Endothelial cell of umbilical vein (primary cell): ENCODE results near the gene DMPK. TPM values are rescaled to one million over a fixed set of nuclear protein-coding genes. Genes with fewer than 3 reads are reported as not detected.
A peak's percentile ranks its signal among the peaks of the same experiment; 100 is the strongest.

ENCODE experiments used
- BruUV-seq: library from RNA; stranded (reverse); fragments of 400-500 nt; replicated peaks from 2 replicates; lab custom pipeline; 2021; lab: Mats Ljungman, UMichigan
- CTCF ChIA-PET: fragments of 300-600, 350-600 bp; sonication (Branson Sonifier 250); formaldehyde crosslinking; loops from one replicate; lab custom pipeline; 2021; ENCODE audit warnings: antibody characterized with exemption, inconsistent platforms; lab: Charles Lee
- POLR2A ChIA-PET: fragments of 300-600, 350-600 bp; sonication (Branson Sonifier 250); formaldehyde crosslinking; loops from one replicate; lab custom pipeline; 2021; ENCODE audit warnings: antibody characterized with exemption, inconsistent platforms; lab: Charles Lee
- DNase-seq: peaks from one replicate; pipeline ENCODE4 v3.0.0-alpha.2; 2011; ENCODE audit warnings: low read depth, low spot score
- FAIRE-seq: peaks from 2 replicates; lab custom pipeline; 2011; peaks lifted over from hg19 to GRCh38; lab: Jason Lieb, UNC
- H2AFZ ChIP-seq: 2 replicates; pipeline ENCODE4 v1.6.0; 2012; ENCODE audit warnings: low read depth, low read length, control low read depth, inconsistent platforms
- H3K27ac ChIP-seq: 2 replicates; pipeline ENCODE4 v1.5.1; 2011; ENCODE audit warnings: low read depth, mild to moderate bottlenecking, control low read depth, low read length, moderate library complexity; ENCODE audit not compliant: insufficient read depth
- H3K27me3 ChIP-seq, 2 experiments: 2 replicates each; pipeline versions ENCODE4 v1.6.0 to v1.6.1; 2011; ENCODE audit warnings: low read length in 2 of 2, mixed read lengths in 1 of 2; ENCODE audit not compliant: control insufficient read depth in 2 of 2, insufficient read depth in 2 of 2
- H3K36me3 ChIP-seq, 2 experiments: 2 replicates in 1 of 2; 3 replicates in 1 of 2; pipeline ENCODE4 v1.5.1; 2011; ENCODE audit warnings: low read length in 2 of 2, mild to moderate bottlenecking in 1 of 2, moderate library complexity in 1 of 2; ENCODE audit not compliant: control insufficient read depth in 2 of 2, insufficient read depth in 2 of 2; ENCODE audit errors: extremely low read depth in 1 of 2
- H3K4me1 ChIP-seq: 3 replicates; pipeline ENCODE4 v1.5.1; 2011; ENCODE audit warnings: mild to moderate bottlenecking, low read length; ENCODE audit not compliant: control insufficient read depth, insufficient read depth; ENCODE audit errors: extremely low read depth
- H3K4me2 ChIP-seq: 2 replicates; pipeline ENCODE4 v1.6.1; 2011; ENCODE audit warnings: low read length, control low read depth, mixed read lengths; ENCODE audit not compliant: insufficient read depth
- H3K4me3 ChIP-seq, 3 experiments: fragments of 200-600 bp in 1 of 3; sonication (generic), shearing (Covaris generic) in 1 of 3; replicated peaks in 1 of 3; 2 replicates each; pipeline ENCODE4 v1.5.1; 2011 to 2016; ENCODE audit warnings: control low read depth in 3 of 3, low read length in 3 of 3, mild to moderate bottlenecking in 2 of 3, inconsistent platforms in 1 of 3, low read depth in 1 of 3, moderate library complexity in 1 of 3; ENCODE audit not compliant: insufficient read depth in 1 of 3
- H3K79me2 ChIP-seq: 2 replicates; pipeline ENCODE4 v1.6.0; 2012; ENCODE audit warnings: low read length, inconsistent platforms; ENCODE audit not compliant: control insufficient read depth, insufficient read depth
- H3K9ac ChIP-seq: replicated peaks from 2 replicates; pipeline ENCODE3; 2011; ENCODE audit warnings: low read length, control low read depth; ENCODE audit not compliant: insufficient read depth; ENCODE audit errors: extremely low read depth
- H3K9me1 ChIP-seq: replicated peaks from 3 replicates; pipeline ENCODE4 v1.6.0; 2011; ENCODE audit warnings: mild to moderate bottlenecking, low read length; ENCODE audit not compliant: control insufficient read depth, insufficient read depth; ENCODE audit errors: extremely low read depth
- H3K9me3 ChIP-seq: replicated peaks from 2 replicates; pipeline ENCODE4 v1.5.1; 2012; ENCODE audit warnings: low read length, inconsistent platforms; ENCODE audit not compliant: control insufficient read depth, insufficient read depth
- H4K20me1 ChIP-seq: replicated peaks from 2 replicates; pipeline ENCODE3; 2011; ENCODE audit warnings: mild to moderate bottlenecking, low read length; ENCODE audit not compliant: control insufficient read depth, insufficient read depth; ENCODE audit errors: extremely low read depth
- CTCF ChIP-seq, 2 donors: IDR thresholded peaks; 1 replicate in 1 of 2; 2 replicates in 1 of 2; pipeline ENCODE4 v1.5.1; 2011; ENCODE audit warnings: low read length in 2 of 2, mild to moderate bottlenecking in 2 of 2, moderate library complexity in 2 of 2, control low read depth in 1 of 2, inconsistent platforms in 1 of 2, low read depth in 1 of 2; ENCODE audit not compliant: insufficient read depth in 1 of 2; ENCODE audit errors: extremely low read depth in 1 of 2
- EZH2 ChIP-seq: IDR thresholded peaks from 2 replicates; pipeline ENCODE4 v1.6.1; 2012; ENCODE audit warnings: borderline replicate concordance, low read depth, mild to moderate bottlenecking, moderate library complexity, low read length, inconsistent platforms; ENCODE audit not compliant: severe bottlenecking
- GATA2 ChIP-seq: IDR thresholded peaks from 2 replicates; pipeline ENCODE4 v1.7.0; 2011; ENCODE audit warnings: low read depth, mild to moderate bottlenecking, moderate library complexity, mixed read lengths, low read length; ENCODE audit not compliant: insufficient read length, insufficient read depth
- JUN ChIP-seq: IDR thresholded peaks from 2 replicates; pipeline ENCODE4 v1.6.1; 2011; ENCODE audit warnings: borderline replicate concordance, low read depth; ENCODE audit not compliant: insufficient read length, insufficient read depth
- MYC ChIP-seq: IDR thresholded peaks from one replicate; pipeline ENCODE4 v1.6.1; 2011; ENCODE audit warnings: mild to moderate bottlenecking, low read depth, low read length
- POLR2A ChIP-seq: IDR thresholded peaks from 2 replicates; pipeline ENCODE4 v1.6.1; 2012; ENCODE audit warnings: low read depth, mild to moderate bottlenecking, control low read depth, low read length
- POLR2AphosphoS5 ChIP-seq: IDR thresholded peaks from 2 replicates; pipeline ENCODE4 v1.6.1; 2012; ENCODE audit warnings: low read depth, mild to moderate bottlenecking, control low read depth, low read length, moderate library complexity; ENCODE audit not compliant: insufficient read depth
- dilution Hi-C: fragments of 300-500 bp; cut with MboI; formaldehyde crosslinking; loops from one replicate; pipeline ENCODE4 v1.15.0; 2019; ENCODE audit warnings: low sequenced_read_pairs; ENCODE audit not compliant: extremely low pct_ligation_motif_present
- intact Hi-C: fragments of 100-400 bp; cut with micrococcal nuclease; formaldehyde crosslinking; loops from one replicate; pipeline ENCODE4 v1.10.0; 2022
- polyA plus RNA-seq, 4 experiments: library from polyadenylated mRNA; depleted of rRNA in 3 of 4; stranded (reverse) in 3 of 4; unstranded in 1 of 4; fragments of >200 nt; gene quantifications; 2 replicates each; pipeline versions ENCODE4 v1.2.1 to v1.2.3, GENCODE V29; 2011 to 2012; ENCODE audit warnings: missing spikeins in 1 of 4
- total RNA-seq: library from RNA; stranded (reverse); gene quantifications from 2 replicates; pipeline ENCODE4 v1.2.3, GENCODE V29; 2021
- TF ChIP-seq, protein P1 (sequence below): IDR thresholded peaks from 2 replicates; pipeline ENCODE4 v1.6.1; 2011; ENCODE audit not compliant: insufficient read depth, insufficient read length

DMPK gene
- total and polyA plus RNA-seq, 2 donors (not counting 3 experiments of a cell fraction or from before 2014, with no cell fraction given): 36.6 to 73.3 TPM

GRCh38 chr19:45767881-45768654, 14.2 kb downstream of the DMPK start:
- DNase-seq: peak; percentile 72

GRCh38 chr19:45767410-45767880, 14.8 kb downstream of the DMPK start:
- Histone ChIP-seq H3K9me3 (no peaks in the 10 kb centered on the region), H3K4me3 (peak overlapping the region; percentile 61 to 92 (median 82)), H3K79me2 (peaks cover 2% of the 10 kb centered on the region), H3K27ac (peak overlapping the region; percentile 40), H3K27me3 (no peaks in the 10 kb centered on the region), H3K36me3 (peaks cover 0 to 3% of the 10 kb centered on the region in 2 experiments), H3K9me1 (no peaks in the 10 kb centered on the region), H3K4me1 (peaks cover 14% of the 10 kb centered on the region), H3K4me2 (peak overlapping the region; percentile 66), H3K9ac (peak overlapping the region; percentile 65), H4K20me1 (no peaks in the 10 kb centered on the region), H2AFZ (peak overlapping the region; percentile 59)
- CTCF ChIA-PET: interaction anchor here (1.0 to 6.7 kb wide), 7 partner anchors 9 to 74 kb away, joined by 4 to 125 read pairs (median 10); partner anchors contain the start of genes FBXO46, QPCTL and SNRPD2
- FAIRE-seq (peak; percentile 84), DNase-seq (peak; percentile 70)
- TF ChIP-seq, protein P1, sequence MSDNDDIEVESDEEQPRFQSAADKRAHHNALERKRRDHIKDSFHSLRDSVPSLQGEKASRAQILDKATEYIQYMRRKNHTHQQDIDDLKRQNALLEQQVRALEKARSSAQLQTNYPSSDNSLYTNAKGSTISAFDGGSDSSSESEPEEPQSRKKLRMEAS: no peak
- TF ChIP-seq GATA2 (no peak), MYC (no peak), POLR2A (no peak), JUN (no peak), CTCF (IDR thresholded peaks at IDR 0.05; ENCODE audit: extremely low read depth in 1 of 2, insufficient read depth in 1 of 2, low read depth in 1 of 2, low read length in 2 of 2) (no peak)
- no TSS peak for BruUV-seq
- POLR2A ChIA-PET: interaction anchor here (1.4 to 2.4 kb wide), 2 partner anchors 50 to 75 kb away, joined by 4 to 24 read pairs; partner anchors contain the start of gene QPCTL
- intact Hi-C loops (loop anchor here (1.0 kb wide), 1 partner anchor 74 kb away; no protein-coding TSS in a partner anchor), dilution Hi-C loops (no loop called here)

More at GRCh38 chr19:45767881-45768654, 14.2 kb downstream of the DMPK start:
- H3K4me1 ChIP-seq: peaks cover 14% of the 10 kb centered on the region
- H3K36me3 ChIP-seq: peaks cover 0 to 3% of the 10 kb centered on the region in 2 experiments
- no peaks in the 10 kb centered on the region for H3K9me3 ChIP-seq
- H2AFZ ChIP-seq: peak overlapping the region; percentile 59
- H3K9ac ChIP-seq: peak overlapping the region; percentile 65
- H3K4me2 ChIP-seq: peak overlapping the region; percentile 66
- peaks cover 2% of the 10 kb centered on the region for H3K79me2 ChIP-seq
- TF ChIP-seq POLR2AphosphoS5 (peak; percentile 47), EZH2 (no peak), POLR2A (peak; percentile 51)
- peak; percentile 24 for FAIRE-seq
- intact Hi-C loops: loop anchor here (1.0 kb wide), 1 partner anchor 75 kb away; no protein-coding TSS in a partner anchor
- peak overlapping the region; percentile 3 for H3K27ac ChIP-seq
- no peaks in the 10 kb centered on the region for H3K9me1 ChIP-seq
- BruUV-seq: no TSS peak
- H3K4me3 ChIP-seq: peak overlapping the region; percentile 61 to 92 (median 82)
- ChIA-PET POLR2A (interaction anchor here (0.6 to 2.4 kb wide), 4 partner anchors 37 to 303 kb away, joined by 3 to 24 read pairs (median 6); partner anchors contain the start of genes FBXO46 and QPCTL), CTCF (interaction anchor here (1.0 to 6.7 kb wide), 10 partner anchors 10 to 75 kb away, joined by 3 to 125 read pairs (median 21); partner anchors contain the start of genes DMPK, FBXO46, QPCTL and SNRPD2)
- no peaks in the 10 kb centered on the region for H4K20me1 ChIP-seq
- dilution Hi-C loops: no loop called here
- no peaks in the 10 kb centered on the region for H3K27me3 ChIP-seq
